HEK293 (cell line): ENCODE data around the gene ABCC11.
A peak's percentile ranks its signal among the peaks of the same experiment; 100 is the strongest.

Experiments
- CTCF ChIA-PET: fragments of 350-600 bp; formaldehyde crosslinking; extraction: SDS; loops from one replicate; lab custom pipeline; 2021; ENCODE audit warnings: antibody characterized with exemption; lab: Yijun Ruan, JAX
- POLR2A ChIA-PET: fragments of 300-600 bp; formaldehyde crosslinking; extraction: SDS; loops from one replicate; lab custom pipeline; 2020; ENCODE audit warnings: antibody characterized with exemption, inconsistent platforms; lab: Yijun Ruan, JAX
- H3K27ac ChIP-seq: fragments of 200-500 bp; sonication (Bioruptor generic); 2 replicates; pipeline ENCODE4 v1.5.1; 2014; ENCODE audit warnings: low read depth, low read length, control low read depth, inconsistent platforms; ENCODE audit errors: extremely low read depth
- H3K36me3 ChIP-seq, 2 experiments: fragments of 200-500 bp in 1 of 2; sonication (Bioruptor generic) in 1 of 2; 1 replicate in 1 of 2; 2 replicates in 1 of 2; pipeline ENCODE4 v1.5.1; 2014 to 2017; ENCODE audit warnings: inconsistent platforms in 2 of 2, low read length in 2 of 2; ENCODE audit not compliant: control insufficient read depth in 2 of 2, insufficient read depth in 1 of 2
- H3K4me1 ChIP-seq: fragments of 200-500 bp; sonication (Bioruptor generic); 2 replicates; pipeline ENCODE4 v1.5.1; 2014; ENCODE audit warnings: mild to moderate bottlenecking, low read length, inconsistent platforms; ENCODE audit not compliant: control insufficient read depth, insufficient read depth
- H3K4me3 ChIP-seq: 2 replicates; pipeline ENCODE4 v1.5.1; 2011; ENCODE audit warnings: low read depth, mild to moderate bottlenecking, control low read depth, low read length, moderate library complexity
- H3K9me3 ChIP-seq: fragments of 200-500 bp; sonication (Bioruptor generic); 2 replicates; pipeline ENCODE4 v1.5.1; 2014; ENCODE audit warnings: low read depth, low read length, inconsistent platforms; ENCODE audit not compliant: control insufficient read depth, insufficient read depth
- CTCF ChIP-seq: fragments of 450-650 bp; formaldehyde crosslinking; IDR thresholded peaks from 2 replicates; pipeline ENCODE4 v1.5.1; 2016; ENCODE audit warnings: missing biosample characterization, missing genetic modification characterization
- GFI1B ChIP-seq: fragments of 450-650 bp; formaldehyde crosslinking; IDR thresholded peaks from 2 replicates; pipeline ENCODE4 v1.5.1; 2016; ENCODE audit warnings: missing biosample characterization, missing genetic modification characterization
- GLIS1 ChIP-seq: fragments of 450-650 bp; formaldehyde crosslinking; IDR thresholded peaks from 2 replicates; pipeline ENCODE4 v1.5.1; 2016; ENCODE audit warnings: missing biosample characterization, missing genetic modification characterization
- IKZF3 ChIP-seq: fragments of 450-650 bp; IDR thresholded peaks from 2 replicates; pipeline ENCODE4 v1.5.0; 2018; ENCODE audit warnings: missing biosample characterization, mild to moderate bottlenecking, missing genetic modification characterization, moderate library complexity
- INSM2 ChIP-seq: fragments of 450-650 bp; formaldehyde crosslinking; IDR thresholded peaks from 2 replicates; pipeline ENCODE4 v1.5.1; 2016; ENCODE audit warnings: missing biosample characterization, missing genetic modification characterization
- KLF10 ChIP-seq: fragments of 450-650 bp; IDR thresholded peaks from 2 replicates; pipeline ENCODE4 v1.5.1; 2018; ENCODE audit warnings: missing biosample characterization, mild to moderate bottlenecking, missing genetic modification characterization
- OSR2 ChIP-seq: fragments of 450-650 bp; formaldehyde crosslinking; IDR thresholded peaks from 2 replicates; pipeline ENCODE4 v1.5.1; 2016; ENCODE audit warnings: missing biosample characterization, missing genetic modification characterization
- ZFP37 ChIP-seq: fragments of 450-650 bp; formaldehyde crosslinking; IDR thresholded peaks from 2 replicates; pipeline ENCODE4 v1.5.1; 2016; ENCODE audit warnings: missing biosample characterization, missing genetic modification characterization
- ZNF169 ChIP-seq: fragments of 450-650 bp; formaldehyde crosslinking; IDR thresholded peaks from 2 replicates; pipeline ENCODE4 v1.5.1; 2016; ENCODE audit warnings: missing biosample characterization, missing genetic modification characterization
- ZNF19 ChIP-seq: fragments of 450-650 bp; formaldehyde crosslinking; IDR thresholded peaks from 2 replicates; pipeline ENCODE4; 2016; ENCODE audit warnings: missing biosample characterization, missing genetic modification characterization, low read depth
- ZNF202 ChIP-seq: fragments of 450-650 bp; formaldehyde crosslinking; IDR thresholded peaks from 2 replicates; pipeline ENCODE4 v1.5.1; 2016; ENCODE audit warnings: missing biosample characterization, missing genetic modification characterization, borderline replicate concordance
- ZNF214 ChIP-seq: fragments of 450-650 bp; formaldehyde crosslinking; IDR thresholded peaks from 2 replicates; pipeline ENCODE4 v1.5.1; 2017; ENCODE audit warnings: missing biosample characterization, mild to moderate bottlenecking, missing genetic modification characterization, borderline replicate concordance
- ZNF221 ChIP-seq: fragments of 450-650 bp; formaldehyde crosslinking; IDR thresholded peaks from 2 replicates; pipeline ENCODE4 v1.5.1; 2017; ENCODE audit warnings: missing biosample characterization, missing genetic modification characterization, borderline replicate concordance
- ZNF530 ChIP-seq: fragments of 450-650 bp; formaldehyde crosslinking; IDR thresholded peaks from 2 replicates; pipeline ENCODE4 v1.5.1; 2016; ENCODE audit warnings: low read depth, missing biosample characterization, missing genetic modification characterization
- ZNF585B ChIP-seq: fragments of 450-650 bp; formaldehyde crosslinking; IDR thresholded peaks from 2 replicates; pipeline ENCODE4 v1.5.1; 2016; ENCODE audit warnings: missing biosample characterization, missing genetic modification characterization
- ZNF596 ChIP-seq: fragments of 450-650 bp; IDR thresholded peaks from 2 replicates; pipeline ENCODE4 v1.5.0; 2018; ENCODE audit warnings: missing biosample characterization, mild to moderate bottlenecking, missing genetic modification characterization, moderate library complexity
- ZNF624 ChIP-seq: fragments of 450-650 bp; formaldehyde crosslinking; IDR thresholded peaks from 2 replicates; pipeline ENCODE4 v1.5.1; 2017; ENCODE audit warnings: missing biosample characterization, missing genetic modification characterization
- ZNF692 ChIP-seq: fragments of 450-650 bp; formaldehyde crosslinking; IDR thresholded peaks from 2 replicates; pipeline ENCODE4 v1.5.1; 2016; ENCODE audit warnings: missing biosample characterization, missing genetic modification characterization
- ZNF785 ChIP-seq: fragments of 450-650 bp; formaldehyde crosslinking; IDR thresholded peaks from 2 replicates; pipeline ENCODE4 v1.5.1; 2016; ENCODE audit warnings: missing biosample characterization, missing genetic modification characterization
- ZXDB ChIP-seq: fragments of 450-650 bp; formaldehyde crosslinking; IDR thresholded peaks from 2 replicates; pipeline ENCODE4 v1.5.1; 2016; ENCODE audit warnings: missing biosample characterization, missing genetic modification characterization
- TF ChIP-seq, protein P1 (sequence below): fragments of 450-650 bp; formaldehyde crosslinking; IDR thresholded peaks from 2 replicates; pipeline ENCODE4 v1.5.1; 2016; ENCODE audit warnings: missing biosample characterization, missing genetic modification characterization
- TF ChIP-seq, protein P2 (sequence below): fragments of 450-650 bp; formaldehyde crosslinking; IDR thresholded peaks from 2 replicates; pipeline ENCODE4 v1.5.1; 2016; ENCODE audit warnings: missing biosample characterization, missing genetic modification characterization

Gene ABCC11

DNA sequence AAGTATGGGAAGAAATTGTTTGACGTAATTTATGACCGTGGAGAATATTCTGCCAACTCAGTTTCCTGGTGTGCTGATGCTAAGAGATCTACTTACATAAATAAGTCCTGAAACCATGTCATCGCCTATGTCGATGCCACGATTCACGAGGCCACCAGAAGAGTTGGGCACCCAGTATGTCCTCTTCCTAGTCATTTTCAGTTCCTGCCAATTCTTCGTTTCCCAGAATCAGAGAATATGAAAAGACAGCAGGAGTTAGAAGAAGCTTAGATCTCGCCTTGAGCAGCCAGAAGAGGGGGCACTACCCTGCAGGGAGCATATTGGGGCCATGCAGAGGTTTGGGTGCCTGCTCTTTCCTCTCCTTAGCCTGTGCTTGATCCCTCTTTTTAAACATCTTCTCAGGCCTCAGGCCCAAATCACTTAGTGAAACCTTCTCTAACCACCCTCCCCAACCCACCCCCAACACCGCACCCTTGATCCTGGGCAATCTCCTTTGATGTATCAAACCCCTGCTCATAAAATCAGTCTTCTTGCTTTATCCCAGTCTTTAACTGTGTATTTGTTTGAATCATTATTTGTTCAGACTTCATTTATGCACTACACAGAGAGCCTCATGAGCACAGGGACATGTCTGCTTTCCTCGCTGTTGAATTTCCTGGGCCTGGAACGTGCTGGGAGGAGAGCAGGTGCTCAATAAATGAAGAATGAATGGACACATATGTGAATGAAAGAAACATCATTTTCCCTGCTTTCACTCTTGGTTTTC, 15.4 kb downstream of the ABCC11 start:
- Histone ChIP-seq H3K36me3 (no peaks in the 10 kb centered on the region), H3K4me3 (no peak overlapping the region), H3K27ac (no peak overlapping the region), H3K4me1 (no peaks in the 10 kb centered on the region), H3K9me3 (no peaks in the 10 kb centered on the region)
- POLR2A ChIA-PET, result no interaction called here
- CTCF ChIA-PET, result interaction anchor here (0.6 to 1.6 kb wide), 7 partner anchors 8 to 398 kb away, joined by 3 to 8 read pairs (median 3); no protein-coding TSS in a partner anchor
- TF ChIP-seq ZXDB (tag by site-specific recombination), result no peak
- no peak for TF ChIP-seq ZNF221 (tag by site-specific recombination)
- peak; percentile 34; the same call in 1 of the 2 replicates for TF ChIP-seq CTCF (tag by site-specific recombination)

DNA sequence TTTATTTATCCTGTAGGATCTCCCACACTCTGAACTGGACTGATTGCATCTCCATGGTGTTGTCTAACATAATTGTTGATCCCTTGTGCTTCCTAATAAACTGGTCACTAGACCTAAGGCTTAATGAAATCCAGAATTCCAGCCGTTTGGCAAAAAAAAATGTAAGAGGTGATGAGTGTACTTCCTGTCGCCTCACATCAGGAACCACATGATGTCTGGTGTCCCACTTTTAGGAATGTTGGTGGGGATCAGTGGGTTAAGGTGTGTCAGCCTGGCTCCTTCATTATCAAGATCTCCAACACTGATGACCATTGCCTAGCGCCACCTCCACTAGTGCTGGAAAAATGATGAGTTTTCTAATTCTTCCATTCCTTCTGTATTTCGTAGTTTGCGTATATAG, 21.9 kb downstream of the ABCC11 start:
- no peaks in the 10 kb centered on the region for H3K9me3 ChIP-seq
- H3K4me1 ChIP-seq, result no peaks in the 10 kb centered on the region
- POLR2A ChIA-PET, result no interaction called here
- H3K4me3 ChIP-seq, result no peak overlapping the region
- TF ChIP-seq GLIS1 (tag by site-specific recombination), result no peak
- no peak for TF ChIP-seq ZNF585B (tag by site-specific recombination)
- TF ChIP-seq OSR2 (tag by site-specific recombination), result no peak
- no peak for TF ChIP-seq ZNF596 (tag by site-specific recombination)
- TF ChIP-seq IKZF3 (tag by site-specific recombination), result no peak
- no peak for TF ChIP-seq INSM2 (tag by site-specific recombination)
- TF ChIP-seq ZNF169 (tag by site-specific recombination), result no peak
- TF ChIP-seq ZFP37 (tag by site-specific recombination), result no peak
- no peak for TF ChIP-seq ZNF530 (tag by site-specific recombination)
- H3K36me3 ChIP-seq, result no peaks in the 10 kb centered on the region
- no peak overlapping the region for H3K27ac ChIP-seq
- CTCF ChIA-PET, result no interaction called here

GRCh38 chr16:48223490-48223889, 23.8 kb downstream of the ABCC11 start:
- no peak overlapping the region for H3K4me3 ChIP-seq
- H3K27ac ChIP-seq, result no peak overlapping the region
- H3K4me1 ChIP-seq, result no peaks in the 10 kb centered on the region
- no peaks in the 10 kb centered on the region for H3K36me3 ChIP-seq
- ChIA-PET POLR2A (interaction anchor here (0.6 kb wide), 1 partner anchor 1815 kb away, joined by 3 read pairs; no protein-coding TSS in a partner anchor), CTCF (interaction anchor here (1.0 to 1.1 kb wide), 2 partner anchors 8 to 400 kb away, joined by 3 read pairs; no protein-coding TSS in a partner anchor)
- H3K9me3 ChIP-seq, result no peaks in the 10 kb centered on the region
- TF ChIP-seq, protein P1, sequence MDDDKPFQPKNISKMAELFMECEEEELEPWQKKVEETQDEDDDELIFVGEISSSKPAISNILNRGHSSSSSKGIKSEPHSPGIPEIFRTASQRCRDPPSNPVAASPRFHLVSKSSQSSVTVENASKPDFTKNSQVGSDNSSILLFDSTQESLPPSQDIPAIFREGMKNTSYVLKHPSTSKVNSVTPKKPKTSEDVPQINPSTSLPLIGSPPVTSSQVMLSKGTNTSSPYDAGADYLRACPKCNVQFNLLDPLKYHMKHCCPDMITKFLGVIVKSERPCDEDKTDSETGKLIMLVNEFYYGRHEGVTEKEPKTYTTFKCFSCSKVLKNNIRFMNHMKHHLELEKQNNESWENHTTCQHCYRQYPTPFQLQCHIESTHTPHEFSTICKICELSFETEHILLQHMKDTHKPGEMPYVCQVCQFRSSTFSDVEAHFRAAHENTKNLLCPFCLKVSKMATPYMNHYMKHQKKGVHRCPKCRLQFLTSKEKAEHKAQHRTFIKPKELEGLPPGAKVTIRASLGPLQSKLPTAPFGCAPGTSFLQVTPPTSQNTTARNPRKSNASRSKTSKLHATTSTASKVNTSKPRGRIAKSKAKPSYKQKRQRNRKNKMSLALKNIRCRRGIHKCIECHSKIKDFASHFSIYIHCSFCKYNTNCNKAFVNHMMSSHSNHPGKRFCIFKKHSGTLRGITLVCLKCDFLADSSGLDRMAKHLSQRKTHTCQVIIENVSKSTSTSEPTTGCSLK, result no peak
- TF ChIP-seq ZNF624 (no peak), ZNF202 (no peak), GFI1B (tag by site-specific recombination) (no peak), ZNF785 (no peak), ZNF214 (tag by site-specific recombination) (no peak), KLF10 (no peak), ZNF692 (tag by site-specific recombination) (no peak), ZNF19 (tag by site-specific recombination) (no peak)
- TF ChIP-seq, protein P2, sequence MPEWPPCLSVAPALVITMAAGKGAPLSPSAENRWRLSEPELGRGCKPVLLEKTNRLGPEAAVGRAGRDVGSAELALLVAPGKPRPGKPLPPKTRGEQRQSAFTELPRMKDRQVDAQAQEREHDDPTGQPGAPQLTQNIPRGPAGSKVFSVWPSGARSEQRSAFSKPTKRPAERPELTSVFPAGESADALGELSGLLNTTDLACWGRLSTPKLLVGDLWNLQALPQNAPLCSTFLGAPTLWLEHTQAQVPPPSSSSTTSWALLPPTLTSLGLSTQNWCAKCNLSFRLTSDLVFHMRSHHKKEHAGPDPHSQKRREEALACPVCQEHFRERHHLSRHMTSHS (tag by site-specific recombination), result no peak
